ENCODE data around the gene MPZ. TPM values are rescaled to one million over a fixed set of nuclear protein-coding genes. Genes with fewer than 3 reads are reported as not detected.

The MPZ gene
- total RNA-seq: 0.55 and 0.71 TPM in 2 replicates

DNA sequence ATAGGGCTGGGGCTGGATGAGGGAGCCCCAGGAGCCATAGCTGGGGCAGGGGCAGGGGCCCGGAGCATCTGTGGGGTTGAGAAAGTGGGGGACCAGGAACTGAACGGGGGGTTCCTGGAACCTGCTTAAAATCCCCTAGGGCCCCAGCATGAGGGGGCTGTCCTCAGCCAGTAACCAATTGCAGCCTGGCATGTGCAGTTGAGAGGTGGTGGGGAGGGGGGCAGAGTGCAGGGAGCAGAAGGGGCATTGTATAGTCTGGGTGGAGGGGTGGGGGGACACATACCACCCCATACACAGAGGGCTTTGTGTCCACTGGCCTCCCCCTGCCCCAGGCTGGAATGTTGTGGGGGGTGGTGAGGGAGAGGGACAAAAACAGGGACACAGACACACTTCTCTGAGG is at the start of gene MPZ:
TSS of gene MPZ (minus strand) at position 101 of the 400 bp plus-strand sequence. CDS start at position 38, 63 bp downstream.

DNA sequence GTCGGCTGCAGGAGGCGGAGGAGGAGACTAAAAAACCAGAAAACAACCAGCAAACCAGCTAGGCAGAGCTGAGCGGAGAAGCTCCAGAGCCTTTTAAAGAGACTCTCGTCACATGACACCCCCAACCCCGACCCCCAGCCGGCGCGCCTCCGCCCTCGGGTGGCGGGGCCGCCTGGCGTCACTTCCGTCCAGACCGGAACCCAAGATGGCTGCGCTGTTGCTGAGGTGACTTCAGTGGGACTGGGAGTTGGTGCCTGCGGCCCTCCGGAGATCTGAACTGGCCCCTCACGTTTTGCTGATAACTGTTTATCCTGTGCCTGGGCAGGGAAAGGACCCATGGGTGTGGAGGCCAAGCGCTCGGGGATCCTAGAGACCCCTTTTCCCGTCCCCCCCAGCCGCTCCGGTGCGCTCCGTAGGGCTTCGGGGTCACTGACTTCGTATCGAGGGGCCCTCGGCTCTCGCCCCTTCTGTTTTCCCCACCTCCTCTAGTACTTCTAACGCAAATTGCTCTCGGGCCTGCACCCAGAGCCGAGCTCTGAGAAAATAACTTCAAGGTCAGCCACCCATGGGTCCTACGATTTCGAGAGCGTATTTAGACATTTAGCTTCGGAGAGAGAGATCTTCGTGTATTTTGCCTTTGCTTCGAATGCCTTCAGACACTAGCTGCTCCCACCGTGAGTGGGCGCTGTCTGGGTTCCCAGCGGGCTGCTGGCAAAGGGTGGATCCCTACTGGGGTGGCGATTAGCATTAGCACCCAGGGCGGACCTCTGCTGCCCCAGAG is 4.6 kb upstream of the MPZ start, which contains the start of gene SDHC:
TSS of gene SDHC (plus strand) at position 181 of the 781 bp plus-strand sequence. CDS start at position 206, 25 bp downstream.

DNA sequence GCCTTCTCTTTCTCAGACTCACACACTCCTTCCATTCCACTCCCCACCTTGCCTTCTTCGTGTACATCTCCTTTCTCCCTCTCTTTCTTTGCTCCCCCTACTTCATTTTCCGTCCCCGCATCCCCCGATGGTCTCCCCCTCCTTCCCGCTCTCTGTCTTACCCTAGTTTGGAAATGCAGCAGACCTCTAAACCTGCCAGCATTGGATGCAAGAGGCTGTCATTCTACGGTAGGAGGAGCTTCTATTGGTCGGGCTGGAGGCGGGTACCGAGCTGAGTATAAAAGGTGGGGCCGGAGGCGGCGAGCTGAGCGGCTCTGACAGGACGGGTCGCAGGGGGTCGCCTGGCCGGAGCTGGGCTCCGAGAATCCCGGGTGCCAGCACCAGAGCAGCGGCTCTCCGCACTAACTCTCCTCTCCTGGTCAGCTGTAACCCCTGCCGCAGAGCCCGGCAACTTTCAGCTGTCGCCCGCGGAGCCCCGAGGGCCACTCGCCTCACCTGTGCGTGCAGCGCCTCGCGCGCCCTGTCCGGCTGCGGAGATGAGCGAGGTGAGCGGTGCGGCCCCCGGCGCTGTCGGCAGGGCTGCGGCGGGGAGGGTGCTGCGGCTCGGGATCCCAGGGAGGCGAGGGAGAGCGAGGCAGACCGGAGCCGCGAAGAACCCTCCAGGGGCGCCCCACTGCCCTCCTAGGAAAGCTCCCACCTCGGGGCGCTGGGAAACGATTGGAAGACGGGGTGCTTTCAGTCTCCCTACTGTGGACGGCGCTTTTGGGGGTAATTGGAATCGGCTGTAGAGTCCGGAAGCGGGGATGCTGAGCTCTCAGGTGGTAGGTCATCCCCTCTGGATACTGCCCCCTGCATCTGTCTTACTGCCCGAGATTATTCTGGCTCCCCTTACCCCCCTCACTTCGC is 51.1 kb downstream of the MPZ start, which contains the start of gene PCP4L1:
TSS of gene PCP4L1 (plus strand) at position 307 of the 906 bp plus-strand sequence. CDS start at position 537, 230 bp downstream.

Other genes with a start within 250 kb of the MPZ start
- gene ARHGAP30, start 240.1 kb downstream of the MPZ start, total RNA-seq: under 0.01 TPM in 1 of 2 replicates, not detected in the other
- 0.28 and 0.37 TPM in 2 replicates for gene NECTIN4, start 220.4 kb downstream of the MPZ start, total RNA-seq
- gene KLHDC9, start 211.6 kb downstream of the MPZ start, total RNA-seq: 1.2 and 1.8 TPM in 2 replicates
- 39.5 and 56.8 TPM in 2 replicates for gene PFDN2, start 191.9 kb downstream of the MPZ start, total RNA-seq
- gene NIT1, start 191.9 kb downstream of the MPZ start, total RNA-seq: 16.2 and 17.2 TPM in 2 replicates
- gene DEDD, start 177.3 kb downstream of the MPZ start, total RNA-seq: 16.9 and 24.5 TPM in 2 replicates
- 117 and 125 TPM in 2 replicates for gene UFC1, start 156.0 kb downstream of the MPZ start, total RNA-seq
- gene USP21, start 150.5 kb downstream of the MPZ start, total RNA-seq: 4.7 and 5.1 TPM in 2 replicates
- gene PPOX, start 143.5 kb downstream of the MPZ start, total RNA-seq: 8.1 and 10.4 TPM in 2 replicates
- gene B4GALT3, start 132.5 kb downstream of the MPZ start, total RNA-seq: 11.2 and 16.7 TPM in 2 replicates
- gene ADAMTS4, start 110.9 kb downstream of the MPZ start, total RNA-seq: 2.3 and 4.0 TPM in 2 replicates
- 157 and 173 TPM in 2 replicates for gene NDUFS2, start 107.6 kb downstream of the MPZ start, total RNA-seq
- gene FCER1G, start 94.7 kb downstream of the MPZ start, total RNA-seq: not detected in 2 replicates
- gene APOA2, start 86.3 kb downstream of the MPZ start, total RNA-seq: not detected in 2 replicates
- gene TOMM40L, start 83.9 kb downstream of the MPZ start, total RNA-seq: 6.5 and 8.3 TPM in 2 replicates
- not detected in 2 replicates for gene NR1I3, start 71.8 kb downstream of the MPZ start, total RNA-seq
- gene PCP4L1, start 51.2 kb downstream of the MPZ start, total RNA-seq: not detected in 2 replicates
- 13.5 and 17.0 TPM in 2 replicates for gene SDHC, start 4.4 kb upstream of the MPZ start, total RNA-seq
- not detected in 2 replicates for gene CFAP126, start 57.9 kb upstream of the MPZ start, total RNA-seq
- 0.83 and 1.3 TPM in 2 replicates for gene FCGR2A, start 195.5 kb upstream of the MPZ start, total RNA-seq
- 0.57 and 0.83 TPM in 2 replicates for gene HSPA6, start 214.6 kb upstream of the MPZ start, total RNA-seq
- not detected in 2 replicates for gene FCGR3A, start 239.8 kb upstream of the MPZ start, total RNA-seq

Data from smooth muscle cell of bladder (primary cell).